WTC11 (cell line): ENCODE measurements around the gene DRD1. TPM values are rescaled to one million over a fixed set of nuclear protein-coding genes. Genes with fewer than 3 reads are reported as not detected.

Experiments used
- ATF3 ChIP-seq: sonication (generic); formaldehyde crosslinking; conservative IDR thresholded peaks from 2 replicates; pipeline ENCODE4 v1.8.1; 2022; ENCODE audit warnings: mild to moderate bottlenecking, missing genetic modification reagents
- ETV6 ChIP-seq: sonication (generic); formaldehyde crosslinking; IDR thresholded peaks from 2 replicates; pipeline ENCODE4 v1.8.1; 2022; ENCODE audit warnings: mild to moderate bottlenecking, missing genetic modification reagents
- FOXP4 ChIP-seq: sonication (generic); formaldehyde crosslinking; IDR thresholded peaks from 2 replicates; pipeline ENCODE4 v1.8.0; 2022; ENCODE audit warnings: mild to moderate bottlenecking, missing genetic modification reagents
- HMGXB4 ChIP-seq: sonication (generic); formaldehyde crosslinking; IDR thresholded peaks from 2 replicates; pipeline ENCODE4 v1.8.1; 2023; ENCODE audit warnings: mild to moderate bottlenecking, moderate library complexity, missing genetic modification reagents
- JUN ChIP-seq: sonication (generic); formaldehyde crosslinking; IDR thresholded peaks from 2 replicates; pipeline ENCODE4 v1.8.0; 2023; ENCODE audit warnings: mild to moderate bottlenecking, missing genetic modification reagents
- KAT7 ChIP-seq: sonication (generic); formaldehyde crosslinking; IDR thresholded peaks from 2 replicates; pipeline ENCODE4 v1.8.1; 2023; ENCODE audit warnings: missing genetic modification reagents, mild to moderate bottlenecking, borderline replicate concordance
- MAX ChIP-seq: sonication (generic); formaldehyde crosslinking; IDR thresholded peaks from 2 replicates; pipeline ENCODE4 v1.8.0; 2022; ENCODE audit warnings: mild to moderate bottlenecking, missing genetic modification reagents
- PREB ChIP-seq: sonication (generic); formaldehyde crosslinking; IDR thresholded peaks from 2 replicates; pipeline ENCODE4 v1.8.1; 2022; ENCODE audit warnings: mild to moderate bottlenecking, missing genetic modification reagents, moderate library complexity, borderline replicate concordance
- TEAD1 ChIP-seq: sonication (generic); formaldehyde crosslinking; IDR thresholded peaks from 2 replicates; pipeline ENCODE4 v1.8.0; 2022; ENCODE audit warnings: mild to moderate bottlenecking, missing genetic modification reagents
- USF1 ChIP-seq: sonication (generic); formaldehyde crosslinking; IDR thresholded peaks from 2 replicates; pipeline ENCODE4 v1.8.0; 2022; ENCODE audit warnings: mild to moderate bottlenecking, missing genetic modification reagents
- ZNF317 ChIP-seq: sonication (generic); formaldehyde crosslinking; IDR thresholded peaks from 2 replicates; pipeline ENCODE4 v1.8.1; 2023; ENCODE audit warnings: low read depth, mild to moderate bottlenecking, moderate library complexity, missing genetic modification reagents, borderline replicate concordance
- ZNF425 ChIP-seq: fragments of 250-450 bp; sonication (Bioruptor Pico); conservative IDR thresholded peaks from 2 replicates; pipeline ENCODE4 v1.9.0; 2021; ENCODE audit warnings: mild to moderate bottlenecking
- total RNA-seq: library from RNA; stranded (reverse); gene quantifications from 3 replicates; pipeline ENCODE4 v1.2.3, GENCODE V29; 2021
- TF ChIP-seq, protein P1 (sequence below): sonication (generic); formaldehyde crosslinking; IDR thresholded peaks from 2 replicates; pipeline ENCODE4 v1.8.1; 2023; ENCODE audit warnings: mild to moderate bottlenecking, missing genetic modification reagents, moderate library complexity
- TF ChIP-seq, protein P2 (sequence below): fragments of 250-450 bp; sonication (Bioruptor Pico); IDR thresholded peaks from 2 replicates; pipeline ENCODE4 v2.1.2; 2022; ENCODE audit warnings: mild to moderate bottlenecking, moderate library complexity
- TF ChIP-seq, protein P3 (sequence below): sonication (generic); formaldehyde crosslinking; IDR thresholded peaks from 2 replicates; pipeline ENCODE4 v1.8.1; 2023; ENCODE audit warnings: mild to moderate bottlenecking, missing genetic modification reagents, moderate library complexity

DRD1 gene
- total RNA-seq, 1 experiment from 2014 or later: 0.07 TPM

DNA sequence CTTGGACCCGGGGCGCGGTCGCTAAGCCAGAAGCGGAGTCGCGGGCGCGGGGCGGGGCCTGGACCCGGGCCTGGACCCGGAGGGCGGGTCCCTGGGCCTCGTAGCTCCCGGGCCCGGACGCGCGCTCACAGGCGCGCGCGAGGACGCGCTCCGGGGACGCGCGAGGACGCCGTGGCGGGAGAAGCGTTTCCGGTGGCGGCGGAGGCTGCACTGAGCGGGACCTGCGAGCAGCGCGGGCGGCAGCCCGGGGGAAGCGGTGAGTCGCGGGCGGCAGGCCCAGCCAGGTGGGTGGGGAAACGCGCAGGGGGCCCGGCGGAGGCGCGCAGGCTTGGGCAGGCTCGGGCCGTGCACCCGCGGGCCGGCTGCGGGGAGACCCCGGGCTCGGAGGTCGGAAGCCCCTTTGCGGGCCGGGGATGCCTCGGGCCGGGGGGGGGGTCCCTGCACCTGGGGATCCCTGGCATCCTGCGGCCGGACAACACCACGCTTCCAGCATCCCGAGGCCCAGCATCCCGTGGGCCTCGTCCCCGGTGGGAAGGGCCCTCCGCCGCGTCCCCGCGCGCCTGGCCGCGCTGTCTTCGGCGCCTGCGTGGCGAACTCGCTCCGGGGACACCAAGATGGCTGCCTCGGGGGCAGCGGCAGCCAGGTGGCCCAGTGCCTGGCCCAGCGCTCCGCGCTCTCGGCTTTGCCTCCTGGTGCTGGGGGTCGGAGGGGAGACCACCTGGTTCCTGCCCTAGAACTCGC, 34.6 kb upstream of the DRD1 start, which contains the start of gene SFXN1 (continued):
- TF ChIP-seq ZNF425 (CRISPR knock-in tag) (no peak), ETV6 (CRISPR knock-in tag) (0 out of 2 replicates have a peak, but pooled peaks have one; percentile 70), USF1 (CRISPR knock-in tag) (0 out of 2 replicates have a peak, but pooled peaks have one; percentile 8), ATF3 (CRISPR knock-in tag) (no peak), JUN (CRISPR knock-in tag) (peak; percentile 26; the same call in 1 of the 2 replicates), MAX (CRISPR knock-in tag) (0 out of 2 replicates have a peak, but pooled peaks have one; percentile 66), HMGXB4 (CRISPR knock-in tag) (peak; percentile 81), PREB (CRISPR knock-in tag) (no peak), ZNF317 (0 out of 2 replicates have a peak, but pooled peaks have one; percentile 9), KAT7 (CRISPR knock-in tag) (peak; percentile 56; the same call in 1 of the 2 replicates), FOXP4 (CRISPR knock-in tag) (peak; percentile 25; the same call in 1 of the 2 replicates), TEAD1 (CRISPR knock-in tag) (peak; percentile 37; the same call in 1 of the 2 replicates)
- TF ChIP-seq, protein P1, sequence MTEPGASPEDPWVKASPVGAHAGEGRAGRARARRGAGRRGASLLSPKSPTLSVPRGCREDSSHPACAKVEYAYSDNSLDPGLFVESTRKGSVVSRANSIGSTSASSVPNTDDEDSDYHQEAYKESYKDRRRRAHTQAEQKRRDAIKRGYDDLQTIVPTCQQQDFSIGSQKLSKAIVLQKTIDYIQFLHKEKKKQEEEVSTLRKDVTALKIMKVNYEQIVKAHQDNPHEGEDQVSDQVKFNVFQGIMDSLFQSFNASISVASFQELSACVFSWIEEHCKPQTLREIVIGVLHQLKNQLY (CRISPR knock-in tag): no peak
- TF ChIP-seq, protein P2, sequence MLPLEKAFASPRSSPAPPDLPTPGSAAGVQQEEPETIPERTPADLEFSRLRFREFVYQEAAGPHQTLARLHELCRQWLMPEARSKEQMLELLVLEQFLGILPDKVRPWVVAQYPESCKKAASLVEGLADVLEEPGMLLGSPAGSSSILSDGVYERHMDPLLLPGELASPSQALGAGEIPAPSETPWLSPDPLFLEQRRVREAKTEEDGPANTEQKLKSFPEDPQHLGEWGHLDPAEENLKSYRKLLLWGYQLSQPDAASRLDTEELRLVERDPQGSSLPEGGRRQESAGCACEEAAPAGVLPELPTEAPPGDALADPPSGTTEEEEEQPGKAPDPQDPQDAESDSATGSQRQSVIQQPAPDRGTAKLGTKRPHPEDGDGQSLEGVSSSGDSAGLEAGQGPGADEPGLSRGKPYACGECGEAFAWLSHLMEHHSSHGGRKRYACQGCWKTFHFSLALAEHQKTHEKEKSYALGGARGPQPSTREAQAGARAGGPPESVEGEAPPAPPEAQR: 0 out of 2 replicates have a peak, but pooled peaks have one; percentile 30
- TF ChIP-seq, protein P3, sequence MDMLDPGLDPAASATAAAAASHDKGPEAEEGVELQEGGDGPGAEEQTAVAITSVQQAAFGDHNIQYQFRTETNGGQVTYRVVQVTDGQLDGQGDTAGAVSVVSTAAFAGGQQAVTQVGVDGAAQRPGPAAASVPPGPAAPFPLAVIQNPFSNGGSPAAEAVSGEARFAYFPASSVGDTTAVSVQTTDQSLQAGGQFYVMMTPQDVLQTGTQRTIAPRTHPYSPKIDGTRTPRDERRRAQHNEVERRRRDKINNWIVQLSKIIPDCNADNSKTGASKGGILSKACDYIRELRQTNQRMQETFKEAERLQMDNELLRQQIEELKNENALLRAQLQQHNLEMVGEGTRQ (CRISPR knock-in tag): no peak
